GM23338 (cell line): Measurements from ENCODE around the gene RNASE8. TPM values are rescaled to one million over a fixed set of nuclear protein-coding genes. Genes with fewer than 3 reads are reported as not detected.

ENCODE experiments used
- ATAC-seq: fragments of 200-7000 bp; cut with Tn5 transposase; 3 replicates; pipeline ENCODE4 v1.9.1; 2020
- DNase-seq: peaks from one replicate; pipeline ENCODE4 v3.0.0-alpha.2; 2015; ENCODE audit warnings: low spot score
- H2AFZ ChIP-seq: fragments of 200-600 bp; sonication (generic); 2 replicates; pipeline ENCODE4 v1.8.0; 2016; ENCODE audit warnings: antibody characterized with exemption, mild to moderate bottlenecking, moderate library complexity
- H3F3A ChIP-seq: fragments of 200-600 bp; sonication (generic); replicated peaks from 2 replicates; pipeline ENCODE4 v1.8.0; 2017; ENCODE audit warnings: antibody characterized with exemption, mixed run types, low read depth
- H3K27ac ChIP-seq: fragments of 200-600 bp; sonication (generic); 2 replicates; pipeline ENCODE4 v1.6.1; 2016; ENCODE audit warnings: low read depth
- H3K27me3 ChIP-seq: fragments of 200-600 bp; sonication (generic); 2 replicates; pipeline ENCODE4 v1.8.0; 2016; ENCODE audit warnings: mild to moderate bottlenecking, mixed run types, moderate library complexity; ENCODE audit not compliant: insufficient read depth
- H3K36me3 ChIP-seq: fragments of 200-600 bp; sonication (generic); 2 replicates; pipeline ENCODE4 v1.8.0; 2016; ENCODE audit warnings: mild to moderate bottlenecking; ENCODE audit not compliant: insufficient read depth
- H3K4me1 ChIP-seq: fragments of 200-600 bp; sonication (generic); 2 replicates; pipeline ENCODE4 v1.8.0; 2016; ENCODE audit warnings: mild to moderate bottlenecking, moderate library complexity; ENCODE audit not compliant: insufficient read depth
- H3K4me2 ChIP-seq: fragments of 200-600 bp; sonication (generic); 2 replicates; pipeline ENCODE4 v1.7.1; 2017; ENCODE audit warnings: mixed run types
- H3K4me3 ChIP-seq: fragments of 200-600 bp; sonication (generic); 2 replicates; pipeline ENCODE4 v1.6.1; 2016; ENCODE audit warnings: mixed run types
- H3K79me2 ChIP-seq: fragments of 200-600 bp; sonication (generic); replicated peaks from 2 replicates; pipeline ENCODE4 v1.8.0; 2017; ENCODE audit warnings: mild to moderate bottlenecking; ENCODE audit not compliant: insufficient read depth
- H3K9me2 ChIP-seq: fragments of 200-600 bp; sonication (generic); 2 replicates; pipeline ENCODE4 v1.8.0; 2017; ENCODE audit not compliant: insufficient read depth
- H4K20me1 ChIP-seq: fragments of 200-600 bp; sonication (generic); replicated peaks from 2 replicates; pipeline ENCODE4 v1.8.0; 2017; ENCODE audit warnings: mild to moderate bottlenecking; ENCODE audit not compliant: insufficient read depth
- H3K27ac Mint-ChIP-seq: 2 replicates; pipeline ENCODE4 v1.8.0; 2020; ENCODE audit warnings: inconsistent platforms, mild to moderate bottlenecking, moderate library complexity, mixed read lengths
- H3K27me3 Mint-ChIP-seq: 3 replicates; pipeline ENCODE4 v1.8.0; 2022; ENCODE audit warnings: low read depth, mild to moderate bottlenecking, moderate library complexity, mixed read lengths, inconsistent platforms; ENCODE audit not compliant: insufficient read depth, poor library complexity
- H3K36me3 Mint-ChIP-seq: 3 replicates; pipeline ENCODE4 v1.8.0; 2021; ENCODE audit warnings: low read depth, mild to moderate bottlenecking, inconsistent platforms, moderate library complexity, mixed read lengths
- H3K4me1 Mint-ChIP-seq: 3 replicates; pipeline ENCODE4 v1.8.0; 2020; ENCODE audit warnings: mild to moderate bottlenecking, inconsistent platforms, mixed read lengths
- H3K4me3 Mint-ChIP-seq: 3 replicates; pipeline ENCODE4 v1.8.0; 2021; ENCODE audit warnings: moderate library complexity, mild to moderate bottlenecking, inconsistent platforms, mixed read lengths
- H3K9me3 Mint-ChIP-seq: 3 replicates; pipeline ENCODE4 v1.8.0; 2020; ENCODE audit warnings: moderate library complexity, mild to moderate bottlenecking, inconsistent platforms, mixed read lengths
- CREB1 ChIP-seq: fragments of 250-450 bp; sonication (Bioruptor Pico); IDR thresholded peaks from 2 replicates; pipeline ENCODE4 v1.5.0; 2020; ENCODE audit warnings: low read depth, mild to moderate bottlenecking, moderate library complexity
- CTCF ChIP-seq, 2 experiments: fragments of 200-600 bp in 1 of 2; sonication (generic) in 1 of 2; conservative IDR thresholded peaks; 2 replicates each; pipeline versions ENCODE4 v1.5.1 to v1.6.1; 2016 to 2017; ENCODE audit warnings: antibody characterized with exemption in 2 of 2, low read depth in 2 of 2, mild to moderate bottlenecking in 2 of 2, moderate library complexity in 1 of 2
- EZH2 ChIP-seq: fragments of 200-600 bp; sonication (generic); IDR thresholded peaks from one replicate; pipeline ENCODE4 v1.8.0; 2017; ENCODE audit warnings: antibody characterized with exemption, mild to moderate bottlenecking, low read depth; ENCODE audit not compliant: unreplicated experiment
- EZH2phosphoT487 ChIP-seq: fragments of 200-600 bp; sonication (generic); IDR thresholded peaks from one replicate; pipeline ENCODE4 v1.8.1; 2018; ENCODE audit warnings: antibody characterized with exemption; ENCODE audit not compliant: unreplicated experiment
- NANOG ChIP-seq: IDR thresholded peaks from 2 replicates; pipeline ENCODE4 v1.6.1; 2016; ENCODE audit warnings: antibody characterized with exemption, borderline replicate concordance
- POLR2AphosphoS5 ChIP-seq: IDR thresholded peaks from 2 replicates; pipeline ENCODE4 v1.6.1; 2016; ENCODE audit warnings: antibody characterized with exemption, low read depth
- STAT1 ChIP-seq: IDR thresholded peaks from one replicate; pipeline ENCODE4 v1.6.1; 2016; ENCODE audit warnings: antibody characterized with exemption; ENCODE audit not compliant: unreplicated experiment
- ZNF114 ChIP-seq: fragments of 250-450 bp; sonication (Bioruptor Pico); IDR thresholded peaks from 2 replicates; pipeline ENCODE4 v1.5.0; 2020; ENCODE audit warnings: mild to moderate bottlenecking, moderate library complexity
- ZNF331 ChIP-seq: fragments of 250-450 bp; sonication (Bioruptor Pico); IDR thresholded peaks from 2 replicates; pipeline ENCODE4 v1.5.0; 2020; ENCODE audit warnings: low read depth, mild to moderate bottlenecking, moderate library complexity
- polyA plus RNA-seq: library from polyadenylated mRNA; unstranded; fragments of >200 nt; fragmentation: Nextera tagmentation; extraction: Ambion mirVana; gene quantifications from 2 replicates; pipeline ENCODE4 v1.2.1, GENCODE V29; 2016
- total RNA-seq: library from RNA; depleted of rRNA; stranded (reverse); fragments of >200 nt; shearing (Covaris generic); gene quantifications from 2 replicates; pipeline ENCODE4 v1.2.3, GENCODE V29; 2014
- TF ChIP-seq, protein P1 (sequence below): IDR thresholded peaks from 2 replicates; pipeline ENCODE4 v1.6.1; 2016; ENCODE audit warnings: antibody characterized with exemption
- TF ChIP-seq, protein P2 (sequence below): IDR thresholded peaks from one replicate; pipeline ENCODE4 v1.6.1; 2018; ENCODE audit warnings: antibody characterized with exemption; ENCODE audit not compliant: unreplicated experiment

The RNASE8 gene
- total and polyA plus RNA-seq, 2 experiments from 2014 or later, result not detected

GRCh38 chr14:21106498-21107282 lies 49.1 kb downstream of the RNASE8 start:
- H3K4me1 Mint-ChIP-seq, result peaks cover 66% of the 10 kb centered on the region
- Histone ChIP-seq H3F3A (no peaks in the 10 kb centered on the region; the same call in none of the 2 replicates), H3K27me3 (no peaks in the 10 kb centered on the region), H3K27ac (no peak overlapping the region; the same call in 1 of the 2 replicates), H4K20me1 (no peaks in the 10 kb centered on the region), H3K4me3 (no peak overlapping the region), H2AFZ (peak overlapping the region; percentile 63), H3K9me2 (0 out of 2 replicates have a peak, but pooled peaks cover 3% of the 10 kb centered on the region), H3K4me1 (peaks cover 36% of the 10 kb centered on the region), H3K36me3 (no peaks in the 10 kb centered on the region), H3K79me2 (peaks cover 5% of the 10 kb centered on the region; the same call in 1 of the 2 replicates), H3K4me2 (peak overlapping the region; percentile 41; the same call in 1 of the 2 replicates)
- TF ChIP-seq CTCF (conservative IDR thresholded peaks at IDR 0.05; ENCODE audit: low read depth in 2 of 2) (peak; percentile 95 to 98), NANOG (no peak)
- H3K9me3 Mint-ChIP-seq, result no peaks in the 10 kb centered on the region; the same call in 2 of the 3 replicates
- peak overlapping the region; percentile 26; the same call in 1 of the 3 replicates for H3K4me3 Mint-ChIP-seq
- H3K36me3 Mint-ChIP-seq, result no peaks in the 10 kb centered on the region
- H3K27me3 Mint-ChIP-seq, result peaks cover 4% of the 10 kb centered on the region
- ATAC-seq, result peak; percentile 50
- peak; percentile 93 for DNase-seq
- no peak overlapping the region; the same call in 1 of the 2 replicates for H3K27ac Mint-ChIP-seq

DNA sequence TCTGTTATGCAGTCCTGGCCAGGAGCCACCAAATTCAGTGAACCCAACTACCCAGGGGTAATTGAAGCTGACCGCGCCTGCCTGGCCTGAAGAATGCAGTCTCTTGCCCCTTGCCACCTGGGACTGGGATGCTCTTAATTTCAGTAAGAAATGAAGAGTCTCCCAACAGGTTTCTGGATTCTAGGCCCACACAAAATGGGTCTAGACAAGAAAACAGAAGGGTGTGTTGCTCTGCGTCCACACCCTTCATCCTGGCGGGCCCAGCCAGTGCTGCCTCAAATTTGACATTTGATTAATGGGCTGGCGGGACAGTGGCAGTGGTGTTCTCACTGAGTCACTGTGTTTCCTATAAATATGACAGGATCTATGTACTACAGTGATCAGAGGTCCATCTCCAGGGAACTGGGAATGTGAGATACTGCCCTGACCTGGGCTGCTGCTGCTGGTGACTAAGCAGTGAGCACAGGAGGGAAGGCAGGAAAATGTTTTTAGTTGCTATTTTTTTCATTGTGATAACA lies 49.7 kb downstream of the RNASE8 start:
- 0 out of 2 replicates have a peak, but pooled peaks cover 3% of the 10 kb centered on the region for H3K9me2 ChIP-seq
- H3F3A ChIP-seq, result no peaks in the 10 kb centered on the region; the same call in none of the 2 replicates
- H2AFZ ChIP-seq, result peak overlapping the region; percentile 63
- H3K9me3 Mint-ChIP-seq, result no peaks in the 10 kb centered on the region; the same call in 2 of the 3 replicates
- DNase-seq, result no peak
- no peak overlapping the region; the same call in 1 of the 2 replicates for H3K27ac Mint-ChIP-seq
- no peak overlapping the region for H3K4me3 Mint-ChIP-seq
- peaks cover 31% of the 10 kb centered on the region for H3K4me1 ChIP-seq
- H3K79me2 ChIP-seq, result no peaks in the 10 kb centered on the region; the same call in 1 of the 2 replicates
- peaks cover 2% of the 10 kb centered on the region for H3K27me3 Mint-ChIP-seq
- 0 out of 2 replicates have a peak overlapping the region, but pooled peaks have one; percentile 9 for H3K4me2 ChIP-seq
- H3K27me3 ChIP-seq, result no peaks in the 10 kb centered on the region
- H4K20me1 ChIP-seq, result no peaks in the 10 kb centered on the region
- H3K36me3 ChIP-seq, result no peaks in the 10 kb centered on the region
- H3K4me3 ChIP-seq, result no peak overlapping the region
- H3K36me3 Mint-ChIP-seq, result no peaks in the 10 kb centered on the region
- no peak for ATAC-seq
- H3K4me1 Mint-ChIP-seq, result peaks cover 59% of the 10 kb centered on the region
- no peak overlapping the region; the same call in 1 of the 2 replicates for H3K27ac ChIP-seq
- TF ChIP-seq, protein P1, sequence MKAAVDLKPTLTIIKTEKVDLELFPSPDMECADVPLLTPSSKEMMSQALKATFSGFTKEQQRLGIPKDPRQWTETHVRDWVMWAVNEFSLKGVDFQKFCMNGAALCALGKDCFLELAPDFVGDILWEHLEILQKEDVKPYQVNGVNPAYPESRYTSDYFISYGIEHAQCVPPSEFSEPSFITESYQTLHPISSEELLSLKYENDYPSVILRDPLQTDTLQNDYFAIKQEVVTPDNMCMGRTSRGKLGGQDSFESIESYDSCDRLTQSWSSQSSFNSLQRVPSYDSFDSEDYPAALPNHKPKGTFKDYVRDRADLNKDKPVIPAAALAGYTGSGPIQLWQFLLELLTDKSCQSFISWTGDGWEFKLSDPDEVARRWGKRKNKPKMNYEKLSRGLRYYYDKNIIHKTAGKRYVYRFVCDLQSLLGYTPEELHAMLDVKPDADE, result no peak
- TF ChIP-seq ZNF331 (CRISPR knock-in tag) (no peak), CREB1 (CRISPR knock-in tag) (no peak), EZH2phosphoT487 (no peak), EZH2 (no peak), POLR2AphosphoS5 (no peak), STAT1 (no peak), ZNF114 (CRISPR knock-in tag) (no peak), CTCF (conservative IDR thresholded peaks at IDR 0.05; ENCODE audit: low read depth in 2 of 2) (no peak)
- TF ChIP-seq, protein P2, sequence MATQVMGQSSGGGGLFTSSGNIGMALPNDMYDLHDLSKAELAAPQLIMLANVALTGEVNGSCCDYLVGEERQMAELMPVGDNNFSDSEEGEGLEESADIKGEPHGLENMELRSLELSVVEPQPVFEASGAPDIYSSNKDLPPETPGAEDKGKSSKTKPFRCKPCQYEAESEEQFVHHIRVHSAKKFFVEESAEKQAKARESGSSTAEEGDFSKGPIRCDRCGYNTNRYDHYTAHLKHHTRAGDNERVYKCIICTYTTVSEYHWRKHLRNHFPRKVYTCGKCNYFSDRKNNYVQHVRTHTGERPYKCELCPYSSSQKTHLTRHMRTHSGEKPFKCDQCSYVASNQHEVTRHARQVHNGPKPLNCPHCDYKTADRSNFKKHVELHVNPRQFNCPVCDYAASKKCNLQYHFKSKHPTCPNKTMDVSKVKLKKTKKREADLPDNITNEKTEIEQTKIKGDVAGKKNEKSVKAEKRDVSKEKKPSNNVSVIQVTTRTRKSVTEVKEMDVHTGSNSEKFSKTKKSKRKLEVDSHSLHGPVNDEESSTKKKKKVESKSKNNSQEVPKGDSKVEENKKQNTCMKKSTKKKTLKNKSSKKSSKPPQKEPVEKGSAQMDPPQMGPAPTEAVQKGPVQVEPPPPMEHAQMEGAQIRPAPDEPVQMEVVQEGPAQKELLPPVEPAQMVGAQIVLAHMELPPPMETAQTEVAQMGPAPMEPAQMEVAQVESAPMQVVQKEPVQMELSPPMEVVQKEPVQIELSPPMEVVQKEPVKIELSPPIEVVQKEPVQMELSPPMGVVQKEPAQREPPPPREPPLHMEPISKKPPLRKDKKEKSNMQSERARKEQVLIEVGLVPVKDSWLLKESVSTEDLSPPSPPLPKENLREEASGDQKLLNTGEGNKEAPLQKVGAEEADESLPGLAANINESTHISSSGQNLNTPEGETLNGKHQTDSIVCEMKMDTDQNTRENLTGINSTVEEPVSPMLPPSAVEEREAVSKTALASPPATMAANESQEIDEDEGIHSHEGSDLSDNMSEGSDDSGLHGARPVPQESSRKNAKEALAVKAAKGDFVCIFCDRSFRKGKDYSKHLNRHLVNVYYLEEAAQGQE, result no peak
